ENCODE results near the gene POFUT2. TPM values are rescaled to one million over a fixed set of nuclear protein-coding genes. Genes with fewer than 3 reads are reported as not detected.

Gene POFUT2
- total RNA-seq, 4 donors from 2014 or later: 4.8 to 11.0 (median 5.9) TPM

- ATAC-seq: no peak
- Histone ChIP-seq H3K36me3 (no peaks in the 10 kb centered on the region), H3K27me3 (peaks cover 5 to 24% (median 13%) of the 10 kb centered on the region in 3 donors), H3K4me3 (no peak overlapping the region), H3K27ac (no peak overlapping the region), H3K4me1 (no peaks in the 10 kb centered on the region), H3K9me3 (no peaks in the 10 kb centered on the region)
- in situ Hi-C loops (cut with MboI; ENCODE audit: low sequenced_read_pairs in 4 of 4): no loop called here
- no peak for DNase-seq
- no peak for TF ChIP-seq POLR2A (IDR thresholded peaks at IDR 0.05)
- TF ChIP-seq, protein P1, sequence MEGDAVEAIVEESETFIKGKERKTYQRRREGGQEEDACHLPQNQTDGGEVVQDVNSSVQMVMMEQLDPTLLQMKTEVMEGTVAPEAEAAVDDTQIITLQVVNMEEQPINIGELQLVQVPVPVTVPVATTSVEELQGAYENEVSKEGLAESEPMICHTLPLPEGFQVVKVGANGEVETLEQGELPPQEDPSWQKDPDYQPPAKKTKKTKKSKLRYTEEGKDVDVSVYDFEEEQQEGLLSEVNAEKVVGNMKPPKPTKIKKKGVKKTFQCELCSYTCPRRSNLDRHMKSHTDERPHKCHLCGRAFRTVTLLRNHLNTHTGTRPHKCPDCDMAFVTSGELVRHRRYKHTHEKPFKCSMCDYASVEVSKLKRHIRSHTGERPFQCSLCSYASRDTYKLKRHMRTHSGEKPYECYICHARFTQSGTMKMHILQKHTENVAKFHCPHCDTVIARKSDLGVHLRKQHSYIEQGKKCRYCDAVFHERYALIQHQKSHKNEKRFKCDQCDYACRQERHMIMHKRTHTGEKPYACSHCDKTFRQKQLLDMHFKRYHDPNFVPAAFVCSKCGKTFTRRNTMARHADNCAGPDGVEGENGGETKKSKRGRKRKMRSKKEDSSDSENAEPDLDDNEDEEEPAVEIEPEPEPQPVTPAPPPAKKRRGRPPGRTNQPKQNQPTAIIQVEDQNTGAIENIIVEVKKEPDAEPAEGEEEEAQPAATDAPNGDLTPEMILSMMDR (IDR thresholded peaks at IDR 0.05 in 4 of 5, conservative IDR thresholded peaks at IDR 0.05 in 1 of 5): no peak
- intact Hi-C loops (cut with DNase I; ENCODE audit: low total_unique reads): no loop called here
These were observed 31.4 kb downstream of the POFUT2 start for GRCh38 chr21:45256021-45256911.

DNA sequence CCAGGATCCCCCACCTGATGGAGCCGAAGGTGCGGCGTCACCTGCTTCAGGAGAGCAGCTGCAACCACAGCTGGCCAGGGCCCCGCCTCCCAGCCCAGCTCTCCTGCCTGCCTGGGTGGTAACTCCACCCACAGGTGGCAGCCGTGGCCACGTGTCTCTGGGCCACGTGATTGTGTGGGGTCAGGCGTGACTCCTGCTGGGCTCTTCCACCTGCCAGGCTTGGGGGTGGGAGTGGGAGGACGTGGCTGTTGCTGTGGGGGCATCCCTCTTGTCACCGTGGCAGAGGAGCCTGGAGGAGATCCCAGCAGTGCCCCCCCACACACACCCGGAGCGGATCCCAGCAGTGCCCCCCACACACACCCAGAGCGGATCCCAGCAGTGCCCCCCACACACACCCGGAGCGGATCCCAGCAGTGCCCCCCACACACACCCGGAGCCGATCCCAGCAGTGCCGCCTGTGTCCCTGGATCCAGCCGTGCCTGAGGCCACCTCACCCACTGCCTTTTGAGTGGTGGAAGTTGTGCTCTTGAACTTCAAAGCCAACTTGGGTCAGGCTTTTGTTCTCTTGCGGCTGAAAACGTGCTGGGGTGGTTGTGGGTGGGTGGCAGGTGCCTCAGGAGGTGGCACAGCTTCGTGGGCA is 32.2 kb downstream of the POFUT2 start:
- Histone ChIP-seq H3K4me1 (no peaks in the 10 kb centered on the region), H3K36me3 (no peaks in the 10 kb centered on the region), H3K27ac (no peak overlapping the region), H3K27me3 (peaks cover 5 to 24% (median 13%) of the 10 kb centered on the region in 3 donors), H3K4me3 (no peak overlapping the region), H3K9me3 (no peaks in the 10 kb centered on the region)
- TF ChIP-seq, protein P1 (IDR thresholded peaks at IDR 0.05 in 4 of 5, conservative IDR thresholded peaks at IDR 0.05 in 1 of 5): no peak
- no peak for TF ChIP-seq POLR2A (IDR thresholded peaks at IDR 0.05)
- DNase-seq (no peak), ATAC-seq (no peak)
- in situ Hi-C loops (cut with MboI; ENCODE audit: low sequenced_read_pairs in 4 of 4): no loop called here
- intact Hi-C loops (cut with DNase I; ENCODE audit: low total_unique reads): no loop called here

GRCh38 chr21:45254460-45254930 is 33.2 kb downstream of the POFUT2 start:
- intact Hi-C loops (cut with DNase I; ENCODE audit: low total_unique reads) (no loop called here), in situ Hi-C loops (cut with MboI; ENCODE audit: low sequenced_read_pairs in 4 of 4) (no loop called here)
- Histone ChIP-seq H3K36me3 (no peaks in the 10 kb centered on the region), H3K4me1 (no peaks in the 10 kb centered on the region), H3K4me3 (no peak overlapping the region), H3K9me3 (no peaks in the 10 kb centered on the region), H3K27me3 (peaks cover 5 to 24% (median 13%) of the 10 kb centered on the region in 3 donors), H3K27ac (no peak overlapping the region)
- no peak for ATAC-seq
- no peak for DNase-seq
- TF ChIP-seq POLR2A (IDR thresholded peaks at IDR 0.05): no peak
- TF ChIP-seq, protein P1 (IDR thresholded peaks at IDR 0.05 in 4 of 5, conservative IDR thresholded peaks at IDR 0.05 in 1 of 5): no peak

GRCh38 chr21:45253633-45254459 is 33.8 kb downstream of the POFUT2 start:
- Histone ChIP-seq H3K9me3 (no peaks in the 10 kb centered on the region), H3K4me1 (peaks cover under 1% of the 10 kb centered on the region in 2 donors), H3K36me3 (no peaks in the 10 kb centered on the region), H3K4me3 (no peak overlapping the region), H3K27me3 (peaks cover 5 to 24% (median 13%) of the 10 kb centered on the region in 3 donors), H3K27ac (no peak overlapping the region)
- ATAC-seq: no peak
- in situ Hi-C loops (cut with MboI; ENCODE audit: low sequenced_read_pairs in 4 of 4): no loop called here
- intact Hi-C loops (cut with DNase I; ENCODE audit: low total_unique reads): no loop called here
- TF ChIP-seq, protein P1 (IDR thresholded peaks at IDR 0.05 in 4 of 5, conservative IDR thresholded peaks at IDR 0.05 in 1 of 5): no peak
- TF ChIP-seq POLR2A (IDR thresholded peaks at IDR 0.05): no peak
- no peak for DNase-seq

Data from gastrocnemius medialis (tissue), 4 donors.